NCI-H524 treated with DMSO at 0.1 percent for 48 hours (cell line): Measurements from ENCODE around the gene ADGRG1.

ENCODE experiments used
- DNase-seq: peaks from one replicate; lab custom pipeline; 2025; lab: John Stamatoyannopoulos, UW

The ADGRG1 gene

GRCh38 chr16:57635266-57636097, 7.1 kb downstream of the ADGRG1 start:
- no peak for DNase-seq

- no peak for DNase-seq
Observed at GRCh38 chr16:57636184-57636583, 7.8 kb downstream of the ADGRG1 start.

- DNase-seq, result no peak
Observed at GRCh38 chr16:57637020-57637419, 8.6 kb downstream of the ADGRG1 start.

- DNase-seq, result no peak
Observed at GRCh38 chr16:57637424-57637823, 9.0 kb downstream of the ADGRG1 start.

GRCh38 chr16:57637965-57638364, 9.5 kb downstream of the ADGRG1 start:
- peak; percentile 64 for DNase-seq

GRCh38 chr16:57638381-57638780, 10.0 kb downstream of the ADGRG1 start:
- DNase-seq, result no peak

GRCh38 chr16:57639172-57639887, 10.9 kb downstream of the ADGRG1 start:
- peak; percentile 49 for DNase-seq

GRCh38 chr16:57640185-57640584, 11.8 kb downstream of the ADGRG1 start:
- no peak for DNase-seq

GRCh38 chr16:57640612-57641011, 12.2 kb downstream of the ADGRG1 start:
- DNase-seq, result no peak

- DNase-seq, result no peak
Observed at GRCh38 chr16:57642160-57643135, 14.0 kb downstream of the ADGRG1 start.

- no peak for DNase-seq
Observed at GRCh38 chr16:57643147-57643874, 14.9 kb downstream of the ADGRG1 start.

- no peak for DNase-seq
Observed at GRCh38 chr16:57643910-57644309, 15.5 kb downstream of the ADGRG1 start.

GRCh38 chr16:57644383-57645014, 16.1 kb downstream of the ADGRG1 start:
- no peak for DNase-seq

GRCh38 chr16:57645169-57645568, 16.7 kb downstream of the ADGRG1 start:
- no peak for DNase-seq

GRCh38 chr16:57645691-57646387, 17.4 kb downstream of the ADGRG1 start:
- DNase-seq, result no peak

- no peak for DNase-seq
Observed at GRCh38 chr16:57646388-57647039, 18.1 kb downstream of the ADGRG1 start.

- no peak for DNase-seq
Observed at GRCh38 chr16:57647136-57647875, 18.9 kb downstream of the ADGRG1 start.

GRCh38 chr16:57648125-57648524, 19.7 kb downstream of the ADGRG1 start:
- DNase-seq, result no peak
